Mesenchymal stem cell (in vitro differentiated cells and primary cell): ENCODE data around the gene NUDT3.

Experiments used
- DNase-seq: peaks from one replicate; pipeline ENCODE4 v3.0.0-alpha.2; 2013
- H2AFZ ChIP-seq: one replicate; pipeline ENCODE4 v1.6.1; 2013; ENCODE audit warnings: low read depth, mild to moderate bottlenecking, control low read depth, inconsistent platforms, low read length, moderate library complexity
- H2AK5ac ChIP-seq: 2 replicates; pipeline ENCODE4 v1.6.1; 2013; ENCODE audit warnings: low read length, moderate library complexity, mild to moderate bottlenecking, inconsistent platforms; ENCODE audit not compliant: severe bottlenecking
- H2BK120ac ChIP-seq: one replicate; pipeline ENCODE4 v1.6.1; 2013; ENCODE audit warnings: low read depth, mild to moderate bottlenecking, inconsistent platforms, low read length, moderate library complexity
- H2BK12ac ChIP-seq, 2 experiments: one replicate each; pipeline ENCODE4 v1.6.1; 2013; ENCODE audit warnings: inconsistent platforms in 2 of 2, low read length in 2 of 2, mild to moderate bottlenecking in 2 of 2, moderate library complexity in 2 of 2, control low read depth in 1 of 2
- H2BK15ac ChIP-seq: one replicate; pipeline ENCODE4 v1.6.1; 2013; ENCODE audit warnings: mild to moderate bottlenecking, low read depth, inconsistent platforms; ENCODE audit not compliant: poor library complexity, severe bottlenecking
- H2BK5ac ChIP-seq: 2 replicates; pipeline ENCODE4 v1.6.1; 2013; ENCODE audit warnings: low read depth, mild to moderate bottlenecking, low read length, control low read depth, inconsistent platforms; ENCODE audit not compliant: poor library complexity, severe bottlenecking
- H3K14ac ChIP-seq, 2 experiments: one replicate each; pipeline ENCODE4 v1.6.1; 2013; ENCODE audit warnings: inconsistent platforms in 2 of 2, low read length in 2 of 2, control low read depth in 1 of 2, mild to moderate bottlenecking in 1 of 2, moderate library complexity in 1 of 2
- H3K18ac ChIP-seq, 2 experiments: one replicate each; pipeline ENCODE4 v1.6.1; 2013; ENCODE audit warnings: inconsistent platforms in 2 of 2, low read length in 2 of 2, control low read depth in 1 of 2, low read depth in 1 of 2, mild to moderate bottlenecking in 1 of 2
- H3K23ac ChIP-seq, 2 experiments: one replicate each; pipeline ENCODE4 v1.6.1; 2013; ENCODE audit warnings: inconsistent platforms in 2 of 2, low read length in 2 of 2, mild to moderate bottlenecking in 2 of 2, moderate library complexity in 2 of 2, control low read depth in 1 of 2
- H3K27ac ChIP-seq: 2 replicates; pipeline ENCODE4 v1.5.1; 2013; ENCODE audit warnings: mild to moderate bottlenecking, moderate library complexity, low read length, control low read depth, inconsistent platforms; ENCODE audit not compliant: poor library complexity, severe bottlenecking
- H3K27me3 ChIP-seq, 2 experiments: 2 replicates each; pipeline versions ENCODE4 v1.6.1 to v1.7.0; 2013; ENCODE audit warnings: low read length in 2 of 2, mild to moderate bottlenecking in 2 of 2, moderate library complexity in 2 of 2, control low read depth in 1 of 2, inconsistent platforms in 1 of 2; ENCODE audit not compliant: control insufficient read depth in 1 of 2, insufficient read depth in 1 of 2
- H3K36me3 ChIP-seq, 2 experiments: 2 replicates each; pipeline versions ENCODE4 v1.6.1 to v1.7.0; 2013; ENCODE audit warnings: low read length in 2 of 2, control low read depth in 1 of 2, inconsistent platforms in 1 of 2, low read depth in 1 of 2, mild to moderate bottlenecking in 1 of 2; ENCODE audit not compliant: insufficient read depth in 2 of 2, control insufficient read depth in 1 of 2
- H3K4ac ChIP-seq, 2 experiments: one replicate each; pipeline ENCODE4 v1.6.1; 2013; ENCODE audit warnings: inconsistent platforms in 2 of 2, low read length in 2 of 2, mild to moderate bottlenecking in 2 of 2, moderate library complexity in 2 of 2, control low read depth in 1 of 2, low read depth in 1 of 2
- H3K4me1 ChIP-seq: 2 replicates; pipeline ENCODE4 v1.6.1; 2013; ENCODE audit warnings: low read depth, low read length, control low read depth; ENCODE audit not compliant: control insufficient read depth, insufficient read depth
- H3K4me2 ChIP-seq: 2 replicates; pipeline ENCODE4 v1.6.1; 2013; ENCODE audit warnings: low read length, mild to moderate bottlenecking, inconsistent platforms; ENCODE audit not compliant: poor library complexity, severe bottlenecking
- H3K4me3 ChIP-seq, 2 experiments: 2 replicates each; pipeline versions ENCODE4 v1.5.1 to v1.7.0; 2013; ENCODE audit warnings: low read length in 2 of 2, mild to moderate bottlenecking in 2 of 2, control low read depth in 1 of 2, low read depth in 1 of 2; ENCODE audit not compliant: insufficient read depth in 1 of 2
- H3K79me1 ChIP-seq: replicated peaks from 2 replicates; pipeline ENCODE4 v1.6.1; 2013; ENCODE audit warnings: mild to moderate bottlenecking, control low read depth, low read length, inconsistent platforms; ENCODE audit not compliant: poor library complexity, severe bottlenecking
- H3K9ac ChIP-seq: 2 replicates; pipeline ENCODE4 v1.7.0; 2013; ENCODE audit warnings: mild to moderate bottlenecking, low read length, moderate library complexity
- H3K9me3 ChIP-seq: 2 replicates; pipeline ENCODE4 v1.7.0; 2013; ENCODE audit warnings: mild to moderate bottlenecking, low read length; ENCODE audit not compliant: control insufficient read depth
- H4K8ac ChIP-seq: one replicate; pipeline ENCODE4 v1.6.1; 2013; ENCODE audit warnings: inconsistent platforms, mild to moderate bottlenecking, low read length, moderate library complexity
- H4K91ac ChIP-seq: one replicate; pipeline ENCODE4 v1.6.1; 2013; ENCODE audit warnings: mild to moderate bottlenecking, low read length, inconsistent platforms
- WGBS: methylation state at CpG from one replicate; pipeline ENCODE4 v1.1.7; 2013; ENCODE audit warnings: mixed read lengths; 5-methylcytosine and 5-hydroxymethylcytosine counted together

The NUDT3 gene

GRCh38 chr6:34243131-34243771 is 149.2 kb downstream of the NUDT3 start:
- Histone ChIP-seq H3K9ac (peak overlapping the region; percentile 72), H2BK5ac (no peak overlapping the region), H3K79me1 (peaks cover 2% of the 10 kb centered on the region), H2BK120ac (peak overlapping the region; percentile 24), H3K4ac (peak overlapping the region in 1 of 2 experiments; percentile 65), H2BK12ac (peak overlapping the region; percentile 65 to 69), H2AK5ac (peak overlapping the region; percentile 25), H3K9me3 (no peaks in the 10 kb centered on the region), H3K23ac (no peak overlapping the region), H3K4me2 (no peak overlapping the region), H2BK15ac (peak overlapping the region; percentile 60), H3K36me3 (peaks cover 27 to 54% of the 10 kb centered on the region in 2 experiments), H3K27me3 (no peaks in the 10 kb centered on the region), H4K91ac (no peak overlapping the region), H3K4me1 (peaks cover 57% of the 10 kb centered on the region), H3K27ac (peak overlapping the region; percentile 86), H3K18ac (peak overlapping the region in 1 of 2 experiments; percentile 96), H2AFZ (no peak overlapping the region), H4K8ac (peak overlapping the region; percentile 62), H3K14ac (no peak overlapping the region), H3K4me3 (no peak overlapping the region)
- WGBS: 3% methylated on average over 4 of the region's 5 CpGs
- peak; percentile 68 for DNase-seq

- H3K14ac ChIP-seq: no peak overlapping the region
- no peak overlapping the region for H3K4me2 ChIP-seq
- H3K18ac ChIP-seq: peak overlapping the region in 1 of 2 experiments; percentile 40
- no peaks in the 10 kb centered on the region for H3K9me3 ChIP-seq
- H2BK120ac ChIP-seq: peak overlapping the region; percentile 24
- no peaks in the 10 kb centered on the region for H3K27me3 ChIP-seq
- no peak overlapping the region for H3K23ac ChIP-seq
- H3K36me3 ChIP-seq: peaks cover 27 to 54% of the 10 kb centered on the region in 2 experiments
- peak overlapping the region; percentile 45 for H3K27ac ChIP-seq
- H3K4me3 ChIP-seq: no peak overlapping the region
- 69% methylated on average over 7 of the region's 7 CpGs for WGBS
- peak overlapping the region; percentile 72 for H3K9ac ChIP-seq
- no peaks in the 10 kb centered on the region for H3K79me1 ChIP-seq
- H3K4ac ChIP-seq: peak overlapping the region; percentile 26 to 57
- H2BK15ac ChIP-seq: peak overlapping the region; percentile 60
- H3K4me1 ChIP-seq: peaks cover 53% of the 10 kb centered on the region
- no peak for DNase-seq
- peak overlapping the region; percentile 34 for H4K91ac ChIP-seq
- no peak overlapping the region for H2BK5ac ChIP-seq
- peak overlapping the region; percentile 70 for H4K8ac ChIP-seq
- peak overlapping the region in 1 of 2 experiments; percentile 6 for H2BK12ac ChIP-seq
- H2AFZ ChIP-seq: no peak overlapping the region
- H2AK5ac ChIP-seq: peak overlapping the region; percentile 33
Measured at GRCh38 chr6:34242252-34243130, 150.0 kb downstream of the NUDT3 start.

GRCh38 chr6:34241351-34242215 is 150.9 kb downstream of the NUDT3 start:
- Histone ChIP-seq H2BK15ac (no peak overlapping the region), H3K18ac (no peak overlapping the region), H2AK5ac (no peak overlapping the region), H4K91ac (no peak overlapping the region), H2BK12ac (peak overlapping the region; percentile 24 to 58), H3K14ac (no peak overlapping the region), H3K4me2 (no peak overlapping the region), H3K27me3 (no peaks in the 10 kb centered on the region), H3K4ac (peak overlapping the region in 1 of 2 experiments; percentile 86), H3K9me3 (no peaks in the 10 kb centered on the region), H3K9ac (peak overlapping the region; percentile 72), H3K4me3 (no peak overlapping the region), H3K23ac (peak overlapping the region in 1 of 2 experiments; percentile 96), H4K8ac (peak overlapping the region; percentile 53), H3K36me3 (peaks cover 22 to 48% of the 10 kb centered on the region in 2 experiments), H3K4me1 (peaks cover 46% of the 10 kb centered on the region), H2BK120ac (no peak overlapping the region), H3K27ac (no peak overlapping the region), H2AFZ (no peak overlapping the region), H2BK5ac (no peak overlapping the region), H3K79me1 (no peaks in the 10 kb centered on the region)
- 95% methylated on average over 10 of the region's 13 CpGs for WGBS
- DNase-seq: no peak
